ENCODE results near the gene SCAF1. TPM values are rescaled to one million over a fixed set of nuclear protein-coding genes. Genes with fewer than 3 reads are reported as not detected.

Gene SCAF1, protein sequence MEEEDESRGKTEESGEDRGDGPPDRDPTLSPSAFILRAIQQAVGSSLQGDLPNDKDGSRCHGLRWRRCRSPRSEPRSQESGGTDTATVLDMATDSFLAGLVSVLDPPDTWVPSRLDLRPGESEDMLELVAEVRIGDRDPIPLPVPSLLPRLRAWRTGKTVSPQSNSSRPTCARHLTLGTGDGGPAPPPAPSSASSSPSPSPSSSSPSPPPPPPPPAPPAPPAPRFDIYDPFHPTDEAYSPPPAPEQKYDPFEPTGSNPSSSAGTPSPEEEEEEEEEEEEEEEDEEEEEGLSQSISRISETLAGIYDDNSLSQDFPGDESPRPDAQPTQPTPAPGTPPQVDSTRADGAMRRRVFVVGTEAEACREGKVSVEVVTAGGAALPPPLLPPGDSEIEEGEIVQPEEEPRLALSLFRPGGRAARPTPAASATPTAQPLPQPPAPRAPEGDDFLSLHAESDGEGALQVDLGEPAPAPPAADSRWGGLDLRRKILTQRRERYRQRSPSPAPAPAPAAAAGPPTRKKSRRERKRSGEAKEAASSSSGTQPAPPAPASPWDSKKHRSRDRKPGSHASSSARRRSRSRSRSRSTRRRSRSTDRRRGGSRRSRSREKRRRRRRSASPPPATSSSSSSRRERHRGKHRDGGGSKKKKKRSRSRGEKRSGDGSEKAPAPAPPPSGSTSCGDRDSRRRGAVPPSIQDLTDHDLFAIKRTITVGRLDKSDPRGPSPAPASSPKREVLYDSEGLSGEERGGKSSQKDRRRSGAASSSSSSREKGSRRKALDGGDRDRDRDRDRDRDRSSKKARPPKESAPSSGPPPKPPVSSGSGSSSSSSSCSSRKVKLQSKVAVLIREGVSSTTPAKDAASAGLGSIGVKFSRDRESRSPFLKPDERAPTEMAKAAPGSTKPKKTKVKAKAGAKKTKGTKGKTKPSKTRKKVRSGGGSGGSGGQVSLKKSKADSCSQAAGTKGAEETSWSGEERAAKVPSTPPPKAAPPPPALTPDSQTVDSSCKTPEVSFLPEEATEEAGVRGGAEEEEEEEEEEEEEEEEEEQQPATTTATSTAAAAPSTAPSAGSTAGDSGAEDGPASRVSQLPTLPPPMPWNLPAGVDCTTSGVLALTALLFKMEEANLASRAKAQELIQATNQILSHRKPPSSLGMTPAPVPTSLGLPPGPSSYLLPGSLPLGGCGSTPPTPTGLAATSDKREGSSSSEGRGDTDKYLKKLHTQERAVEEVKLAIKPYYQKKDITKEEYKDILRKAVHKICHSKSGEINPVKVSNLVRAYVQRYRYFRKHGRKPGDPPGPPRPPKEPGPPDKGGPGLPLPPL
- 1 to 10 TPM in 1 of 3 donors, under 1 TPM in 1, not detected in 1; 0.87 to 2.6 TPM for polyA plus RNA-seq

DNA sequence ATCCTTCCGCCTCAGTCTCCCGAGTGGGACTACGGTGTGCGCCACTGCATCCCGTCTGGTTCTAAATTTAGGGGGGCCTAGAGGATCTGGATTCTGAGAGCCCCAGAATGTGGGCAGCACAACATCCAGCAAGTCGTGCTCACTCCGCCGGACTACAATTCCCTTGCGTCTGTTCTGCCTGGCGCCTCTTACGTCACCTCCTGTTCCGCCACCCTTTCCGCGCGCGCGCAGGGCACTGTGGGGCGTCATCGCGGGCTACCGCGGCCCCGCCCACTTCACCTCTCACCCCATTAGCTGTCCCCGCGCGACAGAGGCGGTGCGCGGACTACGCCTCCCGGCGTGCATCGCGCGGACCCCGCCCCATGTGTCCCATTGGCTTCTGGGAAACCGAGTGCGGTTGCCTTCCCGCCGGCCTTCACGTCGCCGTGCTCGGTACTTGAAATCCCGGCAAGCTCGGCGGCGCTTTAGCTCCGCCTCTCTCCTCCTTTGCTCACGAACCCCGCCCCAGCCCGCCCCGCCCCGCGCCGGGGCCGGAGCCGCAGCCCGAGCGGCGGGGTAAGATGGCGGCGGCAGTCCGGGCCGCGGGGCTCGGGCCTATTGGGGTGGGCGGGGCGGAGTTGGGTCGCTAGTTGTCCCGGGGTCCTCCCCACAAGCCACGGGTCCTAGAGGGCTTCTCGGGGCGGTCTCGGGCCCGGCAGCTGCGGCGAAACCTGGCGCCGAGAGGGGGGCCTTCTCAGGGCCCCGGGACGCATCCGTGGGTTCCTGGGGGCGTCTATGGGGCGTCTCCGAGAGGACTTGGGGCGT is at the start of gene SCAF1:
SCAF1 (plus strand) TSS at position 522 of the 804 bp plus-strand sequence. CDS start 2,818 bp downstream, outside the sequence.
- no peaks in the 10 kb centered on the region for H3K36me3 Mint-ChIP-seq
- peaks cover 57 to 66% of the 10 kb centered on the region in 2 donors for H3K4me1 Mint-ChIP-seq
- H3K9me3 Mint-ChIP-seq: no peaks in the 10 kb centered on the region
- peaks cover 5 to 9% (median 8%) of the 10 kb centered on the region in 3 donors for H3K27me3 Mint-ChIP-seq (ENCODE audit: low read depth in 3 of 3)
- H3K4me3 Mint-ChIP-seq: peak within 1 kb of the TSS; percentile 92 to 97 (median 95)
- peak within 1 kb of the TSS; percentile 93 to 100 (median 98) for H3K27ac Mint-ChIP-seq
- DNase-seq: peak; percentile 100

DNA sequence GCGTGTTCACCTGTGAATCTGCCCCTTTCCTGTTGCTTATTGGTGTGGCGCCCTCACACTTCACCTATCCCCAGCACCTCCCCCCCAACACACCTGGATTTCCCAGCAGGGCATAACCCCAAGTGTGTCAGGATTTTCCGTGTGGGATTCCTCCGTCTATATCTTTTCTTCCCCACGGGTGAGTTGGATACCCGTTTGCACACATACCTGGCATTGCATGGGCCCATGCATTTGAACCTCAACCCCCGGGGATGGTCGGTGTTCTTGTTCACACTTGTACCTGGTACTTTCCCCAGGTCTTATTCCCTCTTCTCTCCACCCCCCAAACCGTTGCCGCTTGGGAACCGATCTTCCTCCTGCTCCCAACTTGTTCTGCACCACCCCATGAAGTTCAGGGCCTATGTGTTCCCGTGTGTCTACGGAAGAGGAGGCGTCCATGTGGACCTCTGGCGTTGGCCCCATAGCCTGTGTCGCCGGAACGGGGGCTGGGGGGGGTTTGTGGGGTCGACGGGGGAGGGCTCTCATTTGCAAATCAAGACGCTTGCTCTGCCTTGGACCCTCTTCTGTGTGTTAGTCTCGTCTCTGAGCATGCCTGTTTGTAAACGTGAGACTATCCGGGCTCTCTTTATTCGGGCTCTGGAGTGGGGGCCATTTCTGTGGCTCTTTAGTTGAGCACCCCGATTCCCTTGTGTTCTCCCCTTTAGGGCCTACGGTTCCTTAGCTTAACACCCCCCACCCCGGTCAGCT is 49.4 kb upstream of the SCAF1 start:
- Mint-ChIP-seq H3K27ac (peak overlapping the region; percentile 82 to 97 (median 90)), H3K4me3 (peak overlapping the region; percentile 78 to 95 (median 82)), H3K9me3 (no peaks in the 10 kb centered on the region), H3K27me3 (ENCODE audit: low read depth in 3 of 3) (peaks cover 8 to 14% (median 10%) of the 10 kb centered on the region in 3 donors), H3K36me3 (peaks cover 0 to 5% (median 3%) of the 10 kb centered on the region in 3 donors), H3K4me1 (peaks cover 29 to 32% of the 10 kb centered on the region in 2 donors)
- DNase-seq: peak in 1 of 3 donors; percentile 11

DNA sequence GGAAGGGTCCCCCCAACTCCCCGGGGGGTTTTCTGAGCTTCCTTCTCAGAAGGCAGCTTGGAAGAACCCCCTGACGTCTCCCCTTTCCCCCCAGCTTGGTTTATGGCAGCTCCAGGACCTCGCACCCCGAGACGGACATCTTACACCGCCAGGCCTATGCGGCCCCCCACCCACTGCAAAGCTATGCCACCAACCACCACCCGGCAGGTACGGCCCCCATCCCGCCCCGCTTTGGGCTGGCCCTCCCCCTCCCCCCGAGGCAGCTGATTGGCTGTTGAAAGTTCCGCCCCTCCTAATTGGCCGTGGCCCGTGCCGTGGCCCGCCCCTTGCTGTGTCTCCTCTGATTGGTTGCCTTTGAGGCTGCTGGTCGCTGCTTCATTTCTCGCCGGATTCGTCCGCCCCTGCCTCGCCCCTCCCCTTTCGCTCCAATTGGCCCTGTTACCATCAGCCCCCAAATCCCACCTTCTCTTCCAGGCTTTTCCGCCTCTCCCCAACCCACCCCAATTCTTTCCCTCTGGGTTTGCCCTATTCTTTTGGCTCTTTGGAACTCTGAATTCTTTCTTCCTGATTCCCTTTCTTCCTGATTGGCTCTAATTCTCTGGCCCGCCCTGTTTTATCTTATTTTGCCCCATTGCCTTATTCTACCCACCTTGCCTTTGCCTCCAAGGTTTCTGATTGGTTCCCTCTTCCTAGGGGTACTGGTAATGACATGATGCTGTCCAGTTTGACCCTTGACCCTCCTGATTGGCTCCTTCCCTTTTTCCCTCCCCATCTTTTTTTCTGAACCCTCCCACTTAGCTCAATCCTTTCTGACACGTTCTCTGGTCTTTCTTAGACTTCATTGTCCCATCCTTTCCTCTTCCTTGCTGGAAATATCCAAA is 48.5 kb upstream of the SCAF1 start:
- no peaks in the 10 kb centered on the region for H3K9me3 Mint-ChIP-seq
- H3K4me3 Mint-ChIP-seq: peak overlapping the region; percentile 78 to 95 (median 82)
- peaks cover 29 to 32% of the 10 kb centered on the region in 2 donors for H3K4me1 Mint-ChIP-seq
- H3K27ac Mint-ChIP-seq: peak overlapping the region; percentile 82 to 97 (median 90)
- peak; percentile 84 to 88 (median 86) for DNase-seq
- H3K27me3 Mint-ChIP-seq (ENCODE audit: low read depth in 3 of 3): peaks cover 8 to 14% (median 10%) of the 10 kb centered on the region in 3 donors
- peaks cover 0 to 5% (median 3%) of the 10 kb centered on the region in 3 donors for H3K36me3 Mint-ChIP-seq

DNA sequence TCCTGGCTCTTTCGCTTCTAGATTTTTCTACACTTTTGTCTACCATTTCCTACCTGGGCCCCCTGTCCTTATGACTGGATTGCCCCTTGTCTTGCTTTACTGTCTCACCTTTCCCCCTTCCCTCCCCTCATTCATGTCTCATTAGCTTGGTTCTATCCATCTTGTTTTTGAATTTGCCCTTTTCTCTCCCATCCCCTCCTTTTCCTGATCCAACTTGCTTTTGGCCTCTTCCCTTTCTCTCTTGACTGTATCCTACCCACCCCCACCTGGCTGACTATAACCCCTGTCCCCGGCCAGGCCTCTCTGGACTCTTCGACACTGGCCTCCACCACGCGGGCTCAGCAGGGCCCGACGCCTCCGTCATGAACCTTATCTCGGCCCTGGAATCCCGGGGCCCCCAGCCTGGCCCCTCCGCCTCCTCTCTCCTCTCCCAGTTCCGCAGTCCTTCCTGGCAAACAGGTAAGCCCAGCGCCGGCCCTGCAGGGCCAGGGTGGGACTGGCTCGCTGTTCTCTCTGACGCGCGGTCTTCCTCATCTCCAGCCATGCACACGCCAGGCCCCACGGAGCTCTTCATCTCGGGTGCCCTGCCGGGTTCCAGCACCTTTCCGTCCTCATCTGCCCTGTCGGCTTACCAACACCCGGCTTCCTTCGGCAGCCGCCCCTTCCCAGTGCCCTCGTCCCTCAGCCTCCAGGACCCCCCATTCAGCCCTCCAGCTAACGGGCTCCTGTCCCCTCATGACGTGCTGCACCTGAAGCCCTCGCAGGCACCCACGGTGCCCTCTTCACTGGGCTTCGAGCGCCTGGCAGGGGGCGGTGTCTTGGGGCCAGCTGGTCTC is 47.6 kb upstream of the SCAF1 start:
- Mint-ChIP-seq H3K27ac (peak overlapping the region; percentile 77 to 95 (median 88)), H3K4me1 (peaks cover 29 to 32% of the 10 kb centered on the region in 2 donors), H3K27me3 (ENCODE audit: low read depth in 3 of 3) (peaks cover 8 to 14% (median 10%) of the 10 kb centered on the region in 3 donors), H3K4me3 (peak overlapping the region; percentile 78 to 95 (median 82)), H3K9me3 (no peaks in the 10 kb centered on the region), H3K36me3 (peaks cover 0 to 6% (median 5%) of the 10 kb centered on the region in 3 donors)
- no peak for DNase-seq

DNA sequence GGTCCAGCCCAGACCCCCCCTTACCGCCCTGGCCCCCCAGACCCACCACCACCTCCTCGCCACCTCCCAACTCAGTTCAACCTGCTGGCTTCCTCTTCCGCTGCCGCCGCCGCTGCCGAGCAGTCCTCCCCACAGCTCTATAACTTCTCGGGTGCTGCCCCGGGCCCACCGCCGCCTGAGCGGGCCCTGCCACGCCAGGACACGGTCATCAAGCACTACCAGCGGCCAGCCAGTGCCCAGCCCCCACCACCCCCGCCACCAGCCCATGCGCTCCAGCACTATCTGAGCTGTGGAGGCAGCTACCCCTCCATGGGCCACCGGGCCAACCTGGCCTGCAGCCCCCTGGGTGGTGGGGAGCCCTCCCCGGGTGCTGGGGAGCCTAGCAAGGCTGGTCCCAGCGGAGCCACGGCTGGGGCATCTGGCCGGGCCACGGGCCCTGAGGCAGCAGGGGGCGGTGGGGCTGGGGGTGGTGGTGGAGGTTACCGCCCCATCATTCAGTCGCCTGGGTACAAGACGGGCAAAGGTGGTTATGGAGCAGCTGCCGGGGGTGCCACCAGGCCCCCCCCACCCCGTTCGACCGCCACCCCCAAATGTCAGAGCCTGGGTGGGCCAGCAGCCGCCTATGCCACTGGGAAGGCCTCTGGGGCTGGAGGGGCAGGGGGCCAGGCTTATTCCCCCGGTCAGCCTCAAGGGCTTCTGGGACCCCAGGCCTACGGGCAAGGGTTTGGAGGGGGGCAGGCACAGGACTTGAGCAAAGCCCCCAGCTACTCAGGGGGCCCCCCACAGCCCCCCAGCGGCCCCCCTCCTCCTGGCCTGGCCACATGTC is 46.8 kb upstream of the SCAF1 start:
- Mint-ChIP-seq H3K4me1 (peaks cover 25 to 30% of the 10 kb centered on the region in 2 donors), H3K4me3 (no peak overlapping the region), H3K27ac (no peak overlapping the region), H3K9me3 (no peaks in the 10 kb centered on the region), H3K36me3 (peaks cover 5 to 11% (median 5%) of the 10 kb centered on the region in 3 donors), H3K27me3 (ENCODE audit: low read depth in 3 of 3) (peaks cover 6 to 12% (median 8%) of the 10 kb centered on the region in 3 donors)
- no peak for DNase-seq

DNA sequence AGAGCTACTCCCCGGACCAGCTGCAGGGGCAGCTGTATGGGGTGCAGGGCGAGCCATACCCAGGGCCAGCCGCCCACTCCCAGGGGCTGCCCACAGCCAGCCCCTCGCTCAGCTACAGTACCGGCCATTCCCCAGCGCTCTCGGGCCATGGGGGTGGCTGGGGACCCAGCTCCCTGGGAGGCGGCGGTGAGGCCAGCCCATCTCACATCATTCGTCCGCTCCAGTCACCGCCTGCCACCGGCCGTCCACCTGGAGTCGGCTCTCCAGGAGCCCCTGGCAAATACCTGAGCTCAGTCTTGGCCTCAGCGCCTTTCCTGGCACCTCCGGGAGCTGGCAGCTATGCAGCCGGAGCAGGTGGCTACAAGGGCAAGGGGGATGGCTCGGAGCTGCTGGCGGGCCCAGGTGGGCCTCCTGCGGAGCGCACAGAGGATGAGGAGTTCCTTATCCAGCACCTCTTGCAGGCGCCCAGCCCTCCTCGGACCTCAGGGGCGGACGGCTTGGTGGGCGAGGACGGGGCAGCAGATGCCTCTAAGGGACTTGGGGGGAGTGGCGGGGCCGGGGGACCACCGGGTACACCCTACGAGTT is 46.1 kb upstream of the SCAF1 start:
- no peak overlapping the region for H3K27ac Mint-ChIP-seq

DNA sequence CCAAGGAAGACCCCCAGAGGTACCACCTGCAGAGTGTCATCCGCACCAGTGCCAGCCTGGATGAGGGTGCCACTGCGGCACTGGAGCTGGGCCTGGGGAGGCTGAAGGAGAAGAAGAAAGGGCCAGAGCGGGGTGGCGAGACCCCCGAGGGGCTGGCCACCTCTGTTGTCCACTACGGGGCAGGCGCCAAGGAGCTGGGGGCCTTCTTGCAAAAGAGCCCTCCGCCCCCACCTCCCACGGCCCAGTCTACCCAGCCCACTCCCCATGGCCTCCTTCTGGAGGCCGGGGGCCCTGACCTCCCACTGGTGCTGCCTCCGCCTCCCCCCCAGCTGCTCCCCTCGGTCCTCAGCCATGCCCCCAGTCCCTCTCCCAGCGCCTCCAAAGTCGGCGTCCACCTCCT is 45.6 kb upstream of the SCAF1 start:
- H3K27ac Mint-ChIP-seq: no peak overlapping the region
- H3K9me3 Mint-ChIP-seq: no peaks in the 10 kb centered on the region
- peaks cover 5 to 12% (median 6%) of the 10 kb centered on the region in 3 donors for H3K36me3 Mint-ChIP-seq
- no peak for DNase-seq
- H3K4me3 Mint-ChIP-seq: no peak overlapping the region
- peaks cover 2 to 9% (median 4%) of the 10 kb centered on the region in 3 donors for H3K27me3 Mint-ChIP-seq (ENCODE audit: low read depth in 3 of 3)
- H3K4me1 Mint-ChIP-seq: peaks cover 24 to 31% of the 10 kb centered on the region in 2 donors

More for the DNA sequence above, 46.1 kb upstream of the SCAF1 start:
- Mint-ChIP-seq H3K9me3 (no peaks in the 10 kb centered on the region), H3K36me3 (peaks cover 5 to 12% (median 6%) of the 10 kb centered on the region in 3 donors), H3K4me1 (peaks cover 24 to 30% of the 10 kb centered on the region in 2 donors), H3K27me3 (ENCODE audit: low read depth in 3 of 3) (peaks cover 2 to 9% (median 4%) of the 10 kb centered on the region in 3 donors), H3K4me3 (no peak overlapping the region)
- DNase-seq: no peak

DNA sequence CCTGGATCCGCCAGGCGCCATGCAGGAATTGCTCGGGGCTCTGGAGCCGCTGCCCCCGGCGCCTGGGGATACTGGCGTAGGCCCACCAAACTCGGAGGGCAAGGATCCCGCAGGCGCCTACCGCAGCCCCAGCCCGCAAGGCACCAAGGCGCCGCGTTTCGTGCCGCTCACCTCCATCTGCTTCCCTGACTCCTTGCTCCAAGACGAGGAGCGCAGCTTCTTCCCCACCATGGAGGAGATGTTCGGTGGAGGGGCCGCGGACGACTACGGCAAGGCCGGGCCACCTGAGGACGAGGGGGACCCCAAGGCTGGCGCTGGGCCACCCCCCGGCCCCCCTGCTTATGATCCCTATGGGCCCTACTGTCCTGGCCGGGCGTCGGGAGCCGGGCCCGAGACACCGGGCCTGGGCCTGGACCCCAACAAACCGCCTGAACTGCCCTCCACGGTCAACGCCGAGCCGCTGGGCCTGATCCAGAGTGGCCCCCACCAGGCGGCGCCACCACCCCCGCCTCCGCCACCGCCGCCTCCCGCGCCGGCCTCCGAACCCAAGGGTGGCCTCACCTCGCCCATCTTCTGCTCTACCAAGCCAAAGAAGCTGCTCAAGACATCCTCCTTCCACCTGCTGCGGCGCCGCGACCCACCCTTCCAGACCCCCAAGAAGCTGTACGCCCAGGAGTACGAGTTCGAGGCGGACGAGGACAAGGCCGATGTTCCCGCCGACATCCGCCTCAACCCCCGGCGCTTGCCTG is 44.9 kb upstream of the SCAF1 start:
- H3K9me3 Mint-ChIP-seq: no peaks in the 10 kb centered on the region
- no peak overlapping the region for H3K27ac Mint-ChIP-seq
- no peak for DNase-seq
- H3K4me3 Mint-ChIP-seq: no peak overlapping the region
- peaks cover 2 to 9% (median 4%) of the 10 kb centered on the region in 3 donors for H3K27me3 Mint-ChIP-seq (ENCODE audit: low read depth in 3 of 3)
- H3K36me3 Mint-ChIP-seq: peaks cover 5 to 12% (median 6%) of the 10 kb centered on the region in 3 donors
- peaks cover 22 to 30% of the 10 kb centered on the region in 2 donors for H3K4me1 Mint-ChIP-seq

DNA sequence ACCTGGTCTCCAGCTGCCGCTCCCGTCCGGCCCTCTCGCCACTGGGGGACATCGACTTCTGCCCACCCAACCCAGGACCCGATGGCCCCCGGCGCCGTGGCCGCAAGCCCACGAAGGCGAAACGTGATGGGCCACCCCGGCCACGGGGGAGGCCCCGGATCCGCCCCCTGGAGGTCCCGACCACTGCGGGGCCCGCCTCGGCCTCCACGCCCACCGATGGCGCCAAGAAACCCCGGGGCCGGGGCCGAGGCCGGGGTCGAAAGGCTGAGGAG is 44.4 kb upstream of the SCAF1 start:
- DNase-seq: no peak
- H3K4me3 Mint-ChIP-seq: no peak overlapping the region
- peaks cover 2 to 9% (median 4%) of the 10 kb centered on the region in 3 donors for H3K27me3 Mint-ChIP-seq (ENCODE audit: low read depth in 3 of 3)
- peaks cover 17 to 25% of the 10 kb centered on the region in 2 donors for H3K4me1 Mint-ChIP-seq
- H3K27ac Mint-ChIP-seq: no peak overlapping the region
- H3K36me3 Mint-ChIP-seq: peaks cover 5 to 12% (median 6%) of the 10 kb centered on the region in 3 donors
- H3K9me3 Mint-ChIP-seq: no peaks in the 10 kb centered on the region

Measured in immature natural killer cell (primary cell).